Activated B cell treated with CpG ODN at 0.5 μM for 24 hours (primary cell): Measurements from ENCODE around the gene TCF7L2. TPM values are rescaled to one million over a fixed set of nuclear protein-coding genes. Genes with fewer than 3 reads are reported as not detected.

Experiments used
- ATAC-seq: fragments of 200-7000 bp; cut with Tn5 transposase; one replicate; pipeline ENCODE4 v1.10.0; 2021; ENCODE audit warnings: low read depth, mild to moderate bottlenecking, moderate library complexity
- CTCF ChIA-PET: fragments of 350-600 bp; sonication (Branson Sonifier 250); formaldehyde crosslinking; loops from one replicate; lab custom pipeline; 2021; ENCODE audit warnings: antibody characterized with exemption; lab: Charles Lee
- POLR2A ChIA-PET: fragments of 350-600 bp; sonication (Branson Sonifier 250); formaldehyde crosslinking; loops from one replicate; lab custom pipeline; 2021; ENCODE audit warnings: antibody characterized with exemption; lab: Charles Lee
- DNase-seq: peaks from one replicate; pipeline ENCODE4 v3.0.0; 2022
- H3K27ac Mint-ChIP-seq: one replicate; pipeline ENCODE4 v1.8.0; 2020; ENCODE audit warnings: mixed read lengths
- H3K27me3 Mint-ChIP-seq: one replicate; pipeline ENCODE4 v1.8.0; 2021; ENCODE audit warnings: mixed read lengths
- H3K36me3 Mint-ChIP-seq: one replicate; pipeline ENCODE4 v1.8.0; 2021; ENCODE audit warnings: low read depth, mixed read lengths
- H3K4me1 Mint-ChIP-seq: one replicate; pipeline ENCODE4 v1.8.0; 2021; ENCODE audit warnings: mixed read lengths
- H3K4me3 Mint-ChIP-seq: one replicate; pipeline ENCODE4 v1.8.0; 2020; ENCODE audit warnings: mild to moderate bottlenecking, mixed read lengths
- H3K9me3 Mint-ChIP-seq: one replicate; pipeline ENCODE4 v1.8.0; 2020; ENCODE audit warnings: mixed read lengths
- intact Hi-C: fragments of 100-400 bp; cut with micrococcal nuclease; formaldehyde crosslinking; loops from one replicate; pipeline ENCODE4 v1.15.1; 2024
- total RNA-seq: library from RNA; stranded (reverse); gene quantifications from 2 replicates; pipeline ENCODE4 v1.2.3, GENCODE V29; 2022
- TF ChIP-seq, protein P1 (sequence below): fragments of 200-600 bp; IDR thresholded peaks from one replicate; pipeline ENCODE4 v1.8.0; 2022; ENCODE audit warnings: antibody characterized with exemption, mild to moderate bottlenecking

TCF7L2 gene
- total RNA-seq, 1 donor from 2014 or later: 2.2 TPM

DNA sequence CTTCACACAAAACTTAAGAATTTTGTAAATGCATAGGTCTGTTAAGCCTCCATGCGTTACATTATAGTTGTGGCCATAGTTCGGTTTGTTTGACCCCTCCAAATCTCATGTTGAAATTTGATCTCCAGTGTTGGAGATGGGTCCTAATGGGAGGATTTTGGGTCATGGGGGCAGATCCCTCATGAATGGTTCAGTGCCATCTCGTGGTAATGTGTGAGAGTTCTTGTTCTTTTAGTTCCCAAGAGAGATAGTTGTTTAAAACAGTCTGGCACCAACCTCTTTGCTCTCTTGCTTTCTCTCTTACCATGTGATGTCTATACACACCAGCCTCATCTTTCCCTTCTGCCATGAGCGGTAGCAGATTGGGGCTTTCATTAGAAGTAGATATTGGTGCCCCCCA, 264.3 kb downstream of the TCF7L2 start:
- Mint-ChIP-seq H3K9me3 (peaks cover 9% of the 10 kb centered on the region), H3K4me1 (no peaks in the 10 kb centered on the region), H3K4me3 (no peak overlapping the region), H3K27ac (no peak overlapping the region), H3K36me3 (no peaks in the 10 kb centered on the region), H3K27me3 (no peaks in the 10 kb centered on the region)
- ChIA-PET CTCF (no interaction called here), POLR2A (no interaction called here)
- TF ChIP-seq, protein P1, sequence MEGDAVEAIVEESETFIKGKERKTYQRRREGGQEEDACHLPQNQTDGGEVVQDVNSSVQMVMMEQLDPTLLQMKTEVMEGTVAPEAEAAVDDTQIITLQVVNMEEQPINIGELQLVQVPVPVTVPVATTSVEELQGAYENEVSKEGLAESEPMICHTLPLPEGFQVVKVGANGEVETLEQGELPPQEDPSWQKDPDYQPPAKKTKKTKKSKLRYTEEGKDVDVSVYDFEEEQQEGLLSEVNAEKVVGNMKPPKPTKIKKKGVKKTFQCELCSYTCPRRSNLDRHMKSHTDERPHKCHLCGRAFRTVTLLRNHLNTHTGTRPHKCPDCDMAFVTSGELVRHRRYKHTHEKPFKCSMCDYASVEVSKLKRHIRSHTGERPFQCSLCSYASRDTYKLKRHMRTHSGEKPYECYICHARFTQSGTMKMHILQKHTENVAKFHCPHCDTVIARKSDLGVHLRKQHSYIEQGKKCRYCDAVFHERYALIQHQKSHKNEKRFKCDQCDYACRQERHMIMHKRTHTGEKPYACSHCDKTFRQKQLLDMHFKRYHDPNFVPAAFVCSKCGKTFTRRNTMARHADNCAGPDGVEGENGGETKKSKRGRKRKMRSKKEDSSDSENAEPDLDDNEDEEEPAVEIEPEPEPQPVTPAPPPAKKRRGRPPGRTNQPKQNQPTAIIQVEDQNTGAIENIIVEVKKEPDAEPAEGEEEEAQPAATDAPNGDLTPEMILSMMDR: no peak
- intact Hi-C loops: no loop called here
- DNase-seq (no peak), ATAC-seq (no peak)

DNA sequence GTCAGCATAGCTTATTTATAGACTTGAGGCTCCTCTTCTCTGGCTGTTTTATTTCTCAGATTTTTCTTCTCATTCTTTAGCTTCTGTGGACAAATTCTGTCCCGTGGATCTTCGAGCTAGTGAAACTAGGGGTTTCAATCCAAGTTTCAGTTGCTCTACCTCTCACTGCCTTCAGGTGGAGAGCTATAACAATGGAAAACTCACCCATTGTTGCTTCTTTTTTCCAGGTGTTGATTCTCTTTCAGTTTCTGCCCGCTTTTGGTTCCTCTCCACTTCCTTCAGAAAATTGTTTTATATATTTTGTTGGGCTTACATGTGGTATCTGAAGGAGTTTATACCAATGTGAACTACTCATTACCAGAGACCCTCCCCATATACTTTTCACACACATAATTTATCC, 266.1 kb downstream of the TCF7L2 start:
- Mint-ChIP-seq H3K9me3 (peaks cover 6% of the 10 kb centered on the region), H3K4me3 (no peak overlapping the region), H3K4me1 (no peaks in the 10 kb centered on the region), H3K36me3 (no peaks in the 10 kb centered on the region), H3K27me3 (peaks cover 2% of the 10 kb centered on the region), H3K27ac (no peak overlapping the region)
- TF ChIP-seq, protein P1: no peak
- ChIA-PET CTCF (no interaction called here), POLR2A (no interaction called here)
- ATAC-seq (no peak), DNase-seq (no peak)
- intact Hi-C loops: no loop called here
